ENCODE measurements around the gene PCGF5. TPM values are rescaled to one million over a fixed set of nuclear protein-coding genes. Genes with fewer than 3 reads are reported as not detected.

PCGF5 gene
- total and polyA plus RNA-seq, 10 of the 15 experiments (the other 5 are each of a cell fraction or from before 2014, with no cell fraction given), result 33.2 to 79.7 (median 50.7) TPM

- TF ChIP-seq NFYB (IDR thresholded peaks at IDR 0.05; ENCODE audit: insufficient read depth, low read depth, low read length), result no peak
- TF ChIP-seq, protein P1, sequence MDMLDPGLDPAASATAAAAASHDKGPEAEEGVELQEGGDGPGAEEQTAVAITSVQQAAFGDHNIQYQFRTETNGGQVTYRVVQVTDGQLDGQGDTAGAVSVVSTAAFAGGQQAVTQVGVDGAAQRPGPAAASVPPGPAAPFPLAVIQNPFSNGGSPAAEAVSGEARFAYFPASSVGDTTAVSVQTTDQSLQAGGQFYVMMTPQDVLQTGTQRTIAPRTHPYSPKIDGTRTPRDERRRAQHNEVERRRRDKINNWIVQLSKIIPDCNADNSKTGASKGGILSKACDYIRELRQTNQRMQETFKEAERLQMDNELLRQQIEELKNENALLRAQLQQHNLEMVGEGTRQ (IDR thresholded peaks at IDR 0.05; ENCODE audit: borderline replicate concordance, low read depth, low read length), result no peak
- TF ChIP-seq BHLHE40 (IDR thresholded peaks at IDR 0.05; ENCODE audit: borderline replicate concordance in 1 of 2, low read depth in 2 of 2, low read length in 1 of 2), result no peak
- peak; percentile 64; the same call in 1 of the 2 replicates for TF ChIP-seq ZNF384 (IDR thresholded peaks at IDR 0.05; ENCODE audit: borderline replicate concordance, low read depth, low read length)
- no peak for TF ChIP-seq ZBED1 (IDR thresholded peaks at IDR 0.05; ENCODE audit: borderline replicate concordance)
- TF ChIP-seq, protein P2, sequence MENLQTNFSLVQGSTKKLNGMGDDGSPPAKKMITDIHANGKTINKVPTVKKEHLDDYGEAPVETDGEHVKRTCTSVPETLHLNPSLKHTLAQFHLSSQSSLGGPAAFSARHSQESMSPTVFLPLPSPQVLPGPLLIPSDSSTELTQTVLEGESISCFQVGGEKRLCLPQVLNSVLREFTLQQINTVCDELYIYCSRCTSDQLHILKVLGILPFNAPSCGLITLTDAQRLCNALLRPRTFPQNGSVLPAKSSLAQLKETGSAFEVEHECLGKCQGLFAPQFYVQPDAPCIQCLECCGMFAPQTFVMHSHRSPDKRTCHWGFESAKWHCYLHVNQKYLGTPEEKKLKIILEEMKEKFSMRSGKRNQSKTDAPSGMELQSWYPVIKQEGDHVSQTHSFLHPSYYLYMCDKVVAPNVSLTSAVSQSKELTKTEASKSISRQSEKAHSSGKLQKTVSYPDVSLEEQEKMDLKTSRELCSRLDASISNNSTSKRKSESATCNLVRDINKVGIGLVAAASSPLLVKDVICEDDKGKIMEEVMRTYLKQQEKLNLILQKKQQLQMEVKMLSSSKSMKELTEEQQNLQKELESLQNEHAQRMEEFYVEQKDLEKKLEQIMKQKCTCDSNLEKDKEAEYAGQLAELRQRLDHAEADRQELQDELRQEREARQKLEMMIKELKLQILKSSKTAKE (IDR thresholded peaks at IDR 0.05; ENCODE audit: low read depth, poor library complexity, severe bottlenecking), result no peak
- TF ChIP-seq GATAD2B (conservative IDR thresholded peaks at IDR 0.05; ENCODE audit: low read depth), result no peak
- TF ChIP-seq, protein P3, sequence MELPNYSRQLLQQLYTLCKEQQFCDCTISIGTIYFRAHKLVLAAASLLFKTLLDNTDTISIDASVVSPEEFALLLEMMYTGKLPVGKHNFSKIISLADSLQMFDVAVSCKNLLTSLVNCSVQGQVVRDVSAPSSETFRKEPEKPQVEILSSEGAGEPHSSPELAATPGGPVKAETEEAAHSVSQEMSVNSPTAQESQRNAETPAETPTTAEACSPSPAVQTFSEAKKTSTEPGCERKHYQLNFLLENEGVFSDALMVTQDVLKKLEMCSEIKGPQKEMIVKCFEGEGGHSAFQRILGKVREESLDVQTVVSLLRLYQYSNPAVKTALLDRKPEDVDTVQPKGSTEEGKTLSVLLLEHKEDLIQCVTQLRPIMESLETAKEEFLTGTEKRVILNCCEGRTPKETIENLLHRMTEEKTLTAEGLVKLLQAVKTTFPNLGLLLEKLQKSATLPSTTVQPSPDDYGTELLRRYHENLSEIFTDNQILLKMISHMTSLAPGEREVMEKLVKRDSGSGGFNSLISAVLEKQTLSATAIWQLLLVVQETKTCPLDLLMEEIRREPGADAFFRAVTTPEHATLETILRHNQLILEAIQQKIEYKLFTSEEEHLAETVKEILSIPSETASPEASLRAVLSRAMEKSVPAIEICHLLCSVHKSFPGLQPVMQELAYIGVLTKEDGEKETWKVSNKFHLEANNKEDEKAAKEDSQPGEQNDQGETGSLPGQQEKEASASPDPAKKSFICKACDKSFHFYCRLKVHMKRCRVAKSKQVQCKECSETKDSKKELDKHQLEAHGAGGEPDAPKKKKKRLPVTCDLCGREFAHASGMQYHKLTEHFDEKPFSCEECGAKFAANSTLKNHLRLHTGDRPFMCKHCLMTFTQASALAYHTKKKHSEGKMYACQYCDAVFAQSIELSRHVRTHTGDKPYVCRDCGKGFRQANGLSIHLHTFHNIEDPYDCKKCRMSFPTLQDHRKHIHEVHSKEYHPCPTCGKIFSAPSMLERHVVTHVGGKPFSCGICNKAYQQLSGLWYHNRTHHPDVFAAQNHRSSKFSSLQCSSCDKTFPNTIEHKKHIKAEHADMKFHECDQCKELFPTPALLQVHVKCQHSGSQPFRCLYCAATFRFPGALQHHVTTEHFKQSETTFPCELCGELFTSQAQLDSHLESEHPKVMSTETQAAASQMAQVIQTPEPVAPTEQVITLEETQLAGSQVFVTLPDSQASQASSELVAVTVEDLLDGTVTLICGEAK (IDR thresholded peaks at IDR 0.05; ENCODE audit: borderline replicate concordance), result peak; percentile 71
- 0 out of 2 replicates have a peak, but pooled peaks have one; percentile 10 for TF ChIP-seq MEF2A (IDR thresholded peaks at IDR 0.05; ENCODE audit: insufficient read depth, low read depth, low read length)
- no peak for TF ChIP-seq HDAC2 (IDR thresholded peaks at IDR 0.05)
- peak; percentile 15; the same call in 1 of the 2 replicates for TF ChIP-seq RUNX3 (IDR thresholded peaks at IDR 0.05; ENCODE audit: low read length)
- TF ChIP-seq HDAC6 (IDR thresholded peaks at IDR 0.05; ENCODE audit: unreplicated experiment), result no peak
- TF ChIP-seq SREBF2 (IDR thresholded peaks at IDR 0.05; ENCODE audit: low read length), result no peak
Observed at GRCh38 chr10:91250341-91250740, 29.9 kb downstream of the PCGF5 start (continued).

All from GM12878 (cell line).